Measurements from ENCODE around the gene GNG8.
"Not testable (repeated sequence)": the region's sequence is repeated elsewhere in the genome, so short reads cannot be mapped to it uniquely, and the experiment has no call there.

The GNG8 gene

DNA sequence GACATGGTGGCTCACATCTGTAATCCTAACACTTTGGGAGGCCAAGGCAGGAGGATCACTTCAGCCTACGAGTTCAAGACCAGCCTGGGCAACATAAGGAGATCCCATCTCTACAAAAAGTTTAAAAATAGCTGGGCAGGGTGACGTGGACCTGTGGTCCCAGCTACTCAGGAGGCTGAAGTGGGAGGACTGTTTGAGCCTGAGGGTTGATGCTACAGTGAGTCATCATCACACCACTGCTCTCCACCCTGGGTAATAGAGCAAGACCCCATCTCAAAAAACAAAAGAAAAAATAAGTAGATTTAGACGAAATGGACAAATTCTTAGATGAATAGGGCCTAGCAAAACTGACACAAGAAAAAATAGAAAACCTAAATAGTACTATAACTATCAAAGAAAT lies 10.4 kb upstream of the GNG8 start:
- no peak for DNase-seq (ENCODE audit: low read depth in 2 of 2)

DNA sequence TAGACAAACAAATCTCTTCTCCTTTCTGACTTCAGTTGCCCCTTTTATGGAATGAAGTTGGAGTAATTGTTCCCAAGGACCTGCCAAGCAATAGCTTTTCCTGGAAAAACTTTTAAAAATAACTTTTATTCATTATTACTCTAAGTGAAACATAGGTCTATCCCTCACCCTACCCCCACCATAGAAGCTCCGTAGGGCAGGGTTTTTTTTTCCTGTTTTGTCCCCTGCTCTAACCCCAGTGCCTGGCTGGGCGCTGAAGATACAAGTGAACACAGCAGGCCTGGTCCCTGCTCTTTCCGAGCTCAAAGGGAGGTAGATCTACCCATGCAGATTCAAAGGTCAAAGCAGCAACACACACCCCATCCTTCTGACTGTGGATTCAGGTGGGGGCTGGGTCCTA lies 8.7 kb upstream of the GNG8 start:
- DNase-seq (ENCODE audit: low read depth in 2 of 2), result no peak

DNA sequence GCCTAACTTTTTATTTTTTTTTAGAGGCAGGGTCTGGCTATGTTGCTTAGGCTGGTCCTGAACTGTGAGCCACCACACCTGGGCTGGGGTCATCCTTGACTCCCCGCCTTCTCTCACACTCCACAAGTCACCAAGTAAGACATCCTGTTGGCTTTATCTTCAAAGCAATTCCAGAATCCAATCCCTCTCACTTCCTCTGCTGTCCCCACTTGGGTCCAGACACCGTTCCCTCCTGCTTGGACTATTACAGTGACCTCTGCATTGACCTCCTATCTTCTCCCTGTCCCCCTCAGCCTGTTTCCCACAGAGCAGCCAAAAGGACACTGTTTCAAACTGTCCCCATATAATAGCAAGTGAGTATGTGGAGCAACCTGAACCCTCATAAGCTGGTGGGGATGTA lies 4.7 kb upstream of the GNG8 start:
- DNase-seq (ENCODE audit: low read depth in 2 of 2), result no peak

DNA sequence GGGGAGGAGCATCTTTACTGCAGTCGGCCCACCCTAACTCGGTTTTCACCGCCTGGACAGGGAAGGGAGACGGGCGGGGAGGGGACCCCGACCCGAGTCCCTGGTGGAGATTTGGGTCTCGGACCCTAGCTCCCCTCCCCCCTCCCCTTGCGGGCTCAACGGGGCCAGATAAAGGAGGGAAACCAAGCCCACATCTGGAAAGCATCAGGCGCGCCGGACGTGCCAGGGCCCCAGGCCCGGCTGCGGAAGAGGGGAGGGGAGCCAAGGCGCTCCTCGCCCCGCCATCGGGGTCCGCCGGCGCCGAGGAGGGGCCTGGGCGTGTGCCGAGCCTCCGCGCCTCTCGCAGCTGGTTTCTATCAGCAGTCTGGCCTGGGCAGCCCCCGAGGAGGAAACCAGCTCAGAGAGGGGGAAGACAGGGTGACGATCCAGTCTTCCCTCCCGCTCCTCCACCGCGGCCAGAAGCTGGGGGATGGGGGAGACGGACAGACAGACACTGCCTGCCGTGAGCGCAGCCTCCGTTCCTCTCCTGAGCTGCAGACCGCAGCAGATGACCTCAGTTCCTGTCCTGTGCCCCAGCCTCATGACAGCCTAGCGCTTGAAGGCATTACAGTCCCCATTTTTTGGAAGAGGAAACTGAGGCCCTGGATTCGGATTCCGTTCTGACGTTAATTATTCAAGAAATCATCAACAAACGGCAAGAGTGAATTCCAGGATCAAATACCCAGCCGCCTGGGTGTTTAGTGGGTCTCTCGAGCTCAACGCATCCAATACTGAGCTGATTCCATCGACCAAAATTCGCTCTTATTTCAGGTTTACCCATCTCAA lies 3.6 kb upstream of the GNG8 start:
- no peak for DNase-seq (ENCODE audit: low read depth in 2 of 2)

DNA sequence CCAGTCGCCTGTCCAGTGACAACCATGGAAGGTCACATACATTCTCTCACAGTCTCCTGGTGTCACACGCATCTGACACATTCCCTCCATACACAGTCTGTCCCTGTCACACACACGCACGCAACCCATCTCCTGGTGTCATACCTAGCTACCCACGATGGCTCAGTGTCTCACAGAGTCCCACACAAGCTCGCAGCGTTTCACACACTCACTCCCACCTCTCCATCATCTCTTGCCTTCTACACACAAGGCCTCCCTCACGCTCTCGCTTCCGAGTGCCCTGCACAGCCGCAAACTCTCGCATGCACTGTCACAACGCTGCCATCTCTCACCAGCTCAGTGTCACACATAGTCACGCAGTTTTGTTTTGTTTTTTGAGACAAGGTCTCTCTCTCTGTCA lies 1.2 kb upstream of the GNG8 start:
- no peak for DNase-seq (ENCODE audit: low read depth in 2 of 2)

DNA sequence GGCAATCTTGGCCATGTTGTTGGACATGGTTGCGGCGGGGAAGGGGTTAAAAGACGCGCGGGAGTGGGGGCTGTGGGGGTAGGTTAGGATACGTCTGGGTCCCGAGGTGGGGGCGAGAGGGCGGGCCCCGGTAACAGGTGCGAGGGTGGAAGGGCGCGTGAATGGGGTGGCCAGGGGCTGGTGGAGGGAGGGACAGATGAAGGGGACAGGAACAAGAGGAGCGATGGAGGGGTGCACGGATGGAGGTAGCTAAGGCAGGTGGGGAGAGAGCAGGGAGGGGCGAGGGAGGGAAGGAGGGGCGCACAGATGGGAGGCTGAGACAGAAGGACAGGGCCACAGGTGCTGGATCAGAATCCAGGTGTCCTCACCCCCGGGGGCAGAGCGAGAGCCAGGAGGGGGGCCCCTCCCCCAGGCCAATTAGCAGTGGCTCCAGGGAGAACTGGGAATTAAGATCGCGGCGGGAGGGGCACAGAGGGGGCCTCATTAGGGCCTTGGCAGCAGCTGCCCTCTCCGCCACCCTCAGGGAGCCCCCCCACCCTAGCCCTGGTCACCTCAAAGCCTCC lies 1.3 kb downstream of the GNG8 start:
- no peak for DNase-seq (ENCODE audit: low read depth in 2 of 2)

DNA sequence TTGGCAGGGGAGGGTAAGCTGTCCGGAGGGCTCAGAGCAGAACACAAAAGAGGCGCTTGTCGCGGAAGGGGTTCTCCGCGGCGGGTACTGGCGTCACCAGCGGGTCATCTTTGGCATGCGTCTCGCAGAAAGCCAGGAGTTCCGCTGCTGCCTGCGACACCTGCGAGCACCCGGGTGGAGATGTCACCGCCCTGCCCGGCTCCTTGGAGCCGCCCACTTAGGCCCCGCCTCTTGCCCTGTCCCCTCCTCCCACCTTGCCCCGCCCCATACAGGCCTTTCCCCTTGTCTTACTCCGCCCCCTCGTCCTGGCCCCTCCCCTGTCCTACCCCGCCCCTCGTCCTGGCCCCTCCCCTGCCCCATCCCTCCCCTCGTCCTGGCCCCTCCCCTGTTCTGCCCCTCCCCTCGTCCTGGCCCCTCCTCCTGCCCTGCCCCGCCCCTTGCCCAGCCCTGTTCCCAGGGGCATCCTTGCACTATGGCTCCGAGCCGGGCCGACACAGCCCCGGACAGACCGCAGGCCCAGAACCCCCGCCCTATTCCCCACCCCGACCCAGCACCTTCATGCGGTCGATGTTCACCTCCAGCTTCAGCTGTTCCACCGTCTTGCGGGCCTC lies 1.9 kb downstream of the GNG8 start:
- peak; percentile 93 to 97 for DNase-seq (ENCODE audit: low read depth in 2 of 2)

DNA sequence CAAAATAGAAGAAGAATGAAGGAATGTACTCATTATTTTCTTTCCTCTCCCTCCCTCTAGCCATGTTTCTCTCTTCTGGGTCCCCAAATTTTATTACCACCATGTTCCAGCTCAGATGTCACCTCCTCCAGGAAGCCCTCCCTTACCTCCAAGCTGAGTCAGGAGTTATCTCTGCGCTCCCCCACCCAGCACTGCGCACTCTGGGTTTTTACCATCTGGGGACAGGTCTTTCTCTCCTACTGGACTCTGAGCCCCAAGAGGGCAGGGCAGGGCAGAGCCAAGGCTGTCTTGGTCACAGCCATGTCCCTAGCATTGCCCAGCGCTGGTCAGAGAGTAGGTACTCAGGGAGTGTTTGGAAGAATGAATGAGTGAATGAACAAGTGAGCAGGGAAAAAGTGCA lies 2.9 kb downstream of the GNG8 start:
- no peak for DNase-seq (ENCODE audit: low read depth in 2 of 2)

DNA sequence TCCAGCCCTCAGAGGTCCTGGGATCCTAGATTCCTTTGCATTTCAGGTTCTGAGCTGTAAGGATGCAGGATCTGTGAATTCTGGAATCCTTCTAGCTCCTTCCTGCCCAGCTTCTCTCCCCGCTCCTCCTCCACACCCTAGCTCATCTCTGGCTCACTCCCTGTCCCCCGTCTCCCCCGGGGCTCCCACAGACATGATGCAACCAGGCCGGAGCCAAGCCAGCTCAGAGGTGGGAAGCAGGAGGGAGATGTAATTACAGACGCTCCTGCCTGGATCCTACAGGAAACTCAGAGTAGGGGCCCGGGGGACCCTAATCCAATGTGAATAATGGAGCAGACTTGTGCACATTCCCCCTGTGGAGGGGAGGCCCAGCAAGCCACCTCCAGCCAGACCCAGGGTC lies 4.5 kb downstream of the GNG8 start:
- DNase-seq (ENCODE audit: low read depth in 2 of 2), result no peak

DNA sequence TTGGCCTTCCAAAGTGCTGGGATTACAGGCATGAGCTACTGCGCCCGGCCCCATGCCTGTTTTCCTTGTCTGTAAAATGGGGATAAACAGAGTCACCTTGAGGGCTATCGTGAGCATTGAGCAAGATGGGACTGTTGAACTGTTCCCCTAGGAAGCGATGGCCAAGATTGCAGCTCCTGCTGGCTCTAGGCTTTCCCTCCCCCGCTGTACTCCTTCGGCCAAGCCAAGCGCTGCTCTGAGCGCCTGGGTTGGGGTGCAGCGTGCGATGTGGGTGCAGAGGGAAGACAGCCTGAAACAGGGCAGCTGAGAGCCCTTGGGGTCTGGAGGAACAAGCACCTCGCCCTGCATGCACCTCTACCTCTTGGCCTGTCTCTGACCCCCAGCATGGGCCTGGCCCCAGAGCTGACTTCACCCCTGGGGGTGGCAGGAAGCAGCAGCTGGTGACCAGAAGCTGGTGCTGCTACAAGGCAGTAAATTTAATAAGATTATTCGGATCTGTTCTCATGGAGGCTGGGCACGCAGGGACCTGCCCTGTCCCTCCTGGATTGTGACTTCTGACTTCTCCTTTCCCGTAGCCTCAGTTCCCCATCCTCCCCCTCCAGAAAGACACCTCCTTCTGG lies 5.3 kb downstream of the GNG8 start:
- no peak for DNase-seq (ENCODE audit: low read depth in 2 of 2)

DNA sequence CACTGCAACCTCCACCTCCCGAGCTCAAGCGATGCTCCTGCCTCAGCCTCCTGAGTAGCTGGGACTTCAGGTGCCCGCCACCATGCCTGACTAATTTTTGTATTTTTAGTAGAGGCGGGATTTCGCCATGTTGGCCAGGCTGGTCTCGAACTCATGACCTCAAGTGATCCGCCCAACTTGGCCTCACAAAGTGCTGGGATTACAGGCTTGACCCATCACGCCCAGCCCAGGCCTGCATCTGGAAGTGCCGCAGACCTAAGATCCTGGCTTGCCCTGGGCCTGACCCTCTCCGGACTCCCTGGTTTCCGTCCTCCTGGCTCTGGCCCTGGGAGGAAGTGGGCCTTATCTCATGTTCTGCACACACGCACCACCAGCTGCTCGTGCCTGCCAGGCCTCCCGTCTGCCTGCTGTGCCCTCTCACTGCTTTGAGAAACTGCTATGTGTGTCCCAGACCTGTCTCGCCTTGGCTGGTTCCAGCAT lies 6.4 kb downstream of the GNG8 start:
- no peak for DNase-seq (ENCODE audit: low read depth in 2 of 2)

DNA sequence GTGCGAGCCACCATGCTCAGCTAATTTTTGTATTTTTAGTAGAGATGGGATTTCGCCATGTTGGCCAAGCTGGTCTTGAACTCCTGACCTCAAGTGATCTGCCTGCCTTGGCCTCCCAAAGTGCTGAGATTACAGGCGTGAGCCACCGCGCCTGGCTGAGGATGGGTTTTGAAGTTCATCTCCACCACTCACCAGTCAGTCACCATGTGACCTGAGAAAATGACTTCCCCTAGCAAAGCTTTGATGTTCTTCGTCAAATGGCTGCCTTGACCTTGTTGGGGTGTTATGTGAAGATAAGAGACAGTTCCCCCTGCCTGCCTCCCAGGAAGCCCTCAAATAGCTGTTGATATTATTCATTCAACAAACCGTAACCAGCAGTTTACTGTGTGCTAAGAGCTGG lies 7.0 kb downstream of the GNG8 start:
- DNase-seq (ENCODE audit: low read depth in 2 of 2), result not testable (repeated sequence)

DNA sequence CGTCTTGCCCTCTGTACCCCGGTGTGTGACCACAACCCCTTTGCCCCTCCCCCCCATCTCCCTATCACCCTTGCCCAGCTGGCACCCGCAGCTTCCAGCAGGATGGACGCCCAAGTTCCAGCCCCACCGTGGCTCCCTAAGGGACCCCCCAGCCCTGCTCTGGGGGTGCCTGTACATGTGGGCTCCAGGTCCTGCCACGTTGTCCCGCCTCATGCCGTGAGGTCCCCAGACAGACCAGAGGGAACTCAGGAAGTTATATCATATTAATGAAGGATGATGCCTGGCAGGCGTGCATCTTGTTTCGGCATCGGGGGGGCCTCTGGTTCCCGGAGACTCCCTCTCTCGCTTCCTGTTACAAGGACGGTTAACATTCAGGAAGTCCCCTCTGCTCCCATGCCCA lies 9.6 kb downstream of the GNG8 start:
- DNase-seq (ENCODE audit: low read depth in 2 of 2), result no peak

DNA sequence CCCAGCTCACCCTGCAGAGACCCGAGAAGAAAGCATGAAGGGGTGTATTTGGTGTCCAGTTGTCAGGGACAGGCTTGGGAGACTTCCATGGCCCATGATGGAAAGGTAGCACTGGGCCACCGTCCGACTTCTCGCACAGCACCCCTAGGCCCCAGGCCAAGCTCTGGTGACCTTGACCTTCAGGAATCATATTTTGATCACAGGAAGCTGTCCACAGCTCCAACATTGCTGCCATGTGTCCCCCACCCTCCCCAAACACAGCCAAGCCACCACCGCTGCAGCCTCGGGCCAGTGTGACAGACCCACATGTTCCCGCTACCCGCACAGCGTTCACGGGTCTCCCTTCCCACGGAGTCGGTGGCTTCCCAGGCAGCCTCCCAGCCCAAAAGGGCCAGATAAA lies 10.3 kb downstream of the GNG8 start:
- DNase-seq (ENCODE audit: low read depth in 2 of 2), result no peak

DNA sequence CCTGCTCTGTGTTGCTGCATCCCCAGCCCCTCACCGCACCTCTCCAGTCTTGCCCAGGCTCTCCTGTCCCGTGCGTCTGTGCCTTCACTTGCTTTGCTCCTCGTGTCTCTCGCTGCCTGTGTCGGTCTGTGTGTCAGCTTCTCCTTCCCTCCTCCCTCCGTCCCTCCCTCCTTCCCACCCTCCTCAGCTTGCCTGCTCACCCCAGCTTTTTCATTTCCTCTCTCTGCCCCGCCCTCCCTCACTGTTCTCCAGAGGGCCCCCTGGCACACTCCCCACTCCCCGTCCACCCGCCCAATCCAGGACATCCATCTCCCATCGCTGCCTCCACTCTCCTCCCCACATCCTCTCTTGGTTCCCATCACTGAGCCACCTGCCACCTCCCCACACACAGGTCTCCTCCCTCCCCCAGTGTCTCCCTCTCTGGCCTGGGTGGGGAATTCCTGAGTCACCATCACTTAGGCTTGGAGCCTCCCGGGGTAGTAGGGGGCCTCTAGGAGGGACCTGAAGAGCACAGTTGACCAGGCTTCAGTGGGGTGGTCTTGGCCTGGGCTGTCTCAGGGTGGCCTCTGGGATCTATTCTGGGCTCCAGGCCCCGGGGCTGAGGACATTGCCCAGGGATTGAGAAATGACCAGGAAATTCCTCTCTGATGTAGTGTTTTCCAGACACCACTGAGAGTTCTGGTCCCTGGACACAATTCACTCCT lies 10.9 kb downstream of the GNG8 start, which contains the start of gene PTGIR:
TSS of gene PTGIR (minus strand) at position 132 of the 704 bp plus-strand sequence. CDS start 864 bp downstream, outside the sequence.
- no peak for DNase-seq (ENCODE audit: low read depth in 2 of 2)

DNA sequence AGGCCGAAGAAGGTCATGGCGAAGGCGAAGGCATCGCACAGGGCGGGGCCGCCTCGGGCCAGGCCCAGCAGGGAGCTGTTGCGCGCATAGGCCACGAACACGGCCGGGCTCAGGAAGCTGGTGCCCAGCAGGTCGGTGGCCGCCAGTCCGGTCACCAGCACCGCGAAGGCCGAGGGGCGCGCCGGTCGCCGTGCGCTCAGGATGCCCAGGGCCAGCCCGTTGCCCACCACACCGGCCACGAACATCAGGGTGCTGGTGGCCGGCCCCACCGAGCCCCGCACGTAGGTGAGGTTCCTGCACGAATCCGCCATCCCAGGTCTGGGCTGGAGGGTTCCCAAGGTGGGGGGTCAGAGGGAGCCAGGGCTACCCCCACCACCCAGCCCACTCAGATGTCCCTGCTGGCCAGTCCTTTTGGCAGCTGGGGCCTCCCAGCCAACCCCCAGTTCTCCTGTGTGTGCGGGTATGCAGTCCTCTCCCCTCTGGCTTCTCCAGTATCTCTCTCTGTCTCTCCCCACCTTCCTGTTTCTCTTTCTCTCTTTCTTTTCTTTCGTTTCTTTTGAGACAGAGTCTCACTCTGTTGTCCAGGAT lies 12.0 kb downstream of the GNG8 start:
- DNase-seq (ENCODE audit: low read depth in 2 of 2), result no peak

DNA sequence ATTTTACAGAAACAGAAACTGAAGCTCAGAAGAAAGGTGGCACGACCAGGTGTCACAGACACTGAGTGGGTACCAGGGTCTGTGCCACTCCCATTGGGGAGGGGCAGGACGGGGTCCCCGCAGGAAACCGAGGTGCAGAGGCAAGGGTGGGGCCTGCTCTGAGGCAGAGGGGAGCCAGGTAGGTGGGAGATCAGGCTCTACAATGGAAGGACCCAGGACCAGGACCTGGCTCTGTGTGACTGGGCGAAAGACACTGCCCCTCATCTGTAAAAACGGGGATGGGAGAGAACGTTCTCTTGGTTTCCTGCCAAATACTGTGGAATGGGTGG lies 13.9 kb downstream of the GNG8 start:
- no peak for DNase-seq (ENCODE audit: low read depth in 2 of 2)

DNA sequence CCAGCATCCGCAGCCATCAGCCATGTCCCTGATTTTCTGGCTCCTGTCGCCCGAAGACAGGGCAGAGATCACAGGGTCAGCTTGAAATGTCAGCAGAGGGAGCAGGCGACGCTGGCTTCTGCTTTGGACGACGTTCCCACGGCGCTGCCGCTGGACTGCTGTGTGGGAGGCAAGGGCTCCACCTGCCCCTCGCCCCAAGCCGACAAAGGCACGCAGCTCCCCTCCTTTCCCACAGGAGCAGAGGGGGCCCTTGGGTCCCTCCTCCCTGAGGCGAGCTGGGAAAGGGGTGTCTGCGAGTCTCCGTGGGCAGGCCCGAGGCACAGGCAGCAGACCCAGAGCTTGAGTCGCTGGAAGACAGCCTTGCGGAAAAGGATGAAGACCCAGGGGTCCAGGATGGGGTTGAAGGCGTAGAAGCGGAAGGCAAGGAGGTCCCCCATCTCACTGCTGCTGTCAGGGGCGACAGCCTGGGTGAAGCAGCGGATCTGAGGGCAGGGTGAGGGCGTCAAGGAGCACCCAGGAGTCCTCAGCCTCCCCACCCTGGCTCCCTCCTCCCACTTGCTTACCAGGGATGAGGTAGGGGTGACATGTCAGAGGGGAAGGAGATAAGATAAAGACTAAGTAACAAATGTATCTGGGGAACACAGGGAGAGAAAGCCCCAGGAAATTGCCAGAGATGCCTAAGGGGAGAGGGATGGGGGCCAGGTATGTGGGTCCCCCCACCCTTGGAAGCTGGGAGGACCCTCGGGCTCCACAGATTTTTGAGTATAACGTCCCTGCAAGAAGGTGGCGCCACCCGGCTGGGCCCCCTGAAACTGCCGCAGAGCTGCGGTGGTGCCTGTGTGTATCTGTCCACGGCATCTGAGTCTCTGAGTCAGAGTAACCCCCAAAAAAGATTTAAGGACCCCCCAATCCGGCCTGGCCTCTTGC lies 14.5 kb downstream of the GNG8 start:
- DNase-seq (ENCODE audit: low read depth in 2 of 2), result no peak

DNA sequence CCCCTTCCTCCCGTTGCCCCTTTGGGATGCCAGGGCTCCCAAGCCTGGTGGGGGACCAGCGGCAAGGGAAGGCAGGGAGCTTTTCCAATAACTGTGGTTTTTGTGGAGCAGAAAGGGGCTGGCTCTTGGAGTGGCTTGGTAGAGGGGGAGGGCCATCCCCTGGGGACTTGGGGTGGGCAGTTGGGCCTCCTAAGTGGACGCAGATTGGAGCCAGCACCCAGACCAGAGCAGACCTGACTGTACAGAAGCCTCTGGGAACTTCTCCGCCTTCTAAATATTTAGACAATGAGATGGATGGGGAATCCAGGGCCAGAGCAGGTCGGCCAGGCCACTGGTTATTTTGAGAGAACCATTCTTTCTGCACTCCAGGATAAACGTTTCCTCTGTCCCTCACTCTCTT lies 15.3 kb downstream of the GNG8 start:
- no peak for DNase-seq (ENCODE audit: low read depth in 2 of 2)

DNA sequence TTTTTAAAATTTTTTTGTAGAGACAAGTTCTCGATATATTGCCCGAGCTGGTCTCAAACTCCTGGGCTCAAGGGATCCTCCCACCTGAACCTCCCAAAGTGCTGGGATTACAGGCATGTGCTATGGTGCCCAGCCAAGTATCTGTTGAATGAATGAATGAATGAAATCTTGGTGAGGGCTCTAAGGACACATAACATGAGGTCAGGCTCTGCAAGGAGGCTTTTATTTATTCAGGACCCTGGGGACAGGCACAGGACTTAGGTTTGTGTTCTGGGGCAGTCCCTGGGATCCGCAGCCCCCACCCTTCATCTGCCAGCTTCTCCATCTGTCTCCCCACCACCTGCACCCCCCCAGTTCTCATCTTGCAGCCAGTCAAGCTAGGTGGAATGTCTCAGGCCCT lies 15.7 kb downstream of the GNG8 start:
- no peak for DNase-seq (ENCODE audit: low read depth in 2 of 2)
